Trophoblast cell (in vitro differentiated cells and primary cell): Measurements from ENCODE around the gene UNC79.

Source experiments
- DNase-seq, 2 donors: peaks; one replicate each; pipeline ENCODE4 v3.0.0-alpha.2; 2016
- H2AFZ ChIP-seq: 2 replicates; pipeline ENCODE4 v1.6.1; 2013; ENCODE audit warnings: low read length, moderate library complexity, mild to moderate bottlenecking; ENCODE audit not compliant: insufficient read depth, poor library complexity
- H2AK5ac ChIP-seq: 2 replicates; pipeline ENCODE4 v1.6.1; 2013; ENCODE audit warnings: mild to moderate bottlenecking, low read length
- H2BK120ac ChIP-seq: 2 replicates; pipeline ENCODE4 v1.6.1; 2013; ENCODE audit warnings: low read length, mild to moderate bottlenecking, moderate library complexity; ENCODE audit not compliant: insufficient read depth, poor library complexity
- H2BK12ac ChIP-seq: 2 replicates; pipeline ENCODE4 v1.6.1; 2013; ENCODE audit warnings: mild to moderate bottlenecking, low read length, moderate library complexity
- H2BK5ac ChIP-seq: 2 replicates; pipeline ENCODE4 v1.6.1; 2013; ENCODE audit warnings: low read length, low read depth, moderate library complexity, mild to moderate bottlenecking; ENCODE audit not compliant: poor library complexity
- H3K14ac ChIP-seq: 2 replicates; pipeline ENCODE4 v1.6.1; 2013; ENCODE audit warnings: mild to moderate bottlenecking, low read length
- H3K18ac ChIP-seq: 2 replicates; pipeline ENCODE4 v1.6.1; 2013; ENCODE audit warnings: mild to moderate bottlenecking, low read length
- H3K23ac ChIP-seq: 2 replicates; pipeline ENCODE4 v1.6.1; 2013; ENCODE audit warnings: low read length
- H3K27ac ChIP-seq: 2 replicates; pipeline ENCODE4 v1.5.1; 2013; ENCODE audit warnings: low read depth, mild to moderate bottlenecking, inconsistent platforms, low read length, moderate library complexity
- H3K27me3 ChIP-seq: 2 replicates; pipeline ENCODE4 v1.6.1; 2013; ENCODE audit warnings: inconsistent platforms, mild to moderate bottlenecking, low read length, moderate library complexity; ENCODE audit not compliant: insufficient read depth
- H3K36me3 ChIP-seq, 2 experiments: 1 replicate in 1 of 2; 2 replicates in 1 of 2; pipeline ENCODE4 v1.6.1; 2013; ENCODE audit warnings: low read length in 2 of 2, mild to moderate bottlenecking in 2 of 2, moderate library complexity in 1 of 2; ENCODE audit not compliant: insufficient read depth in 2 of 2, control insufficient read depth in 1 of 2
- H3K4ac ChIP-seq: 2 replicates; pipeline ENCODE4 v1.6.1; 2013; ENCODE audit warnings: low read depth, mild to moderate bottlenecking, low read length, moderate library complexity
- H3K4me1 ChIP-seq, 2 experiments: 1 replicate in 1 of 2; 2 replicates in 1 of 2; pipeline ENCODE4 v1.6.1; 2013; ENCODE audit warnings: low read length in 2 of 2, mild to moderate bottlenecking in 2 of 2, moderate library complexity in 1 of 2; ENCODE audit not compliant: insufficient read depth in 2 of 2, control insufficient read depth in 1 of 2
- H3K4me2 ChIP-seq: 2 replicates; pipeline ENCODE4 v1.6.1; 2013; ENCODE audit warnings: inconsistent platforms, mild to moderate bottlenecking, low read length, moderate library complexity
- H3K4me3 ChIP-seq: 2 replicates; pipeline ENCODE4 v1.5.1; 2013; ENCODE audit warnings: mild to moderate bottlenecking, low read depth, low read length, inconsistent platforms
- H3K79me1 ChIP-seq: one replicate; pipeline ENCODE4 v1.6.1; 2013; ENCODE audit warnings: low read length
- H3K79me2 ChIP-seq: 2 replicates; pipeline ENCODE4 v1.6.1; 2013; ENCODE audit warnings: low read length, mild to moderate bottlenecking; ENCODE audit not compliant: control insufficient read depth, insufficient read depth, poor library complexity
- H3K9ac ChIP-seq: 2 replicates; pipeline ENCODE4 v1.6.1; 2013; ENCODE audit warnings: mild to moderate bottlenecking, low read length
- H3K9me3 ChIP-seq: 2 replicates; pipeline ENCODE4 v1.6.1; 2013; ENCODE audit warnings: low read depth, mild to moderate bottlenecking, control low read depth, inconsistent platforms, low read length; ENCODE audit not compliant: insufficient read depth
- H4K12ac ChIP-seq: 2 replicates; pipeline ENCODE4 v1.6.1; 2013; ENCODE audit warnings: low read depth, mild to moderate bottlenecking, low read length, moderate library complexity
- H4K8ac ChIP-seq: 2 replicates; pipeline ENCODE4 v1.6.1; 2013; ENCODE audit warnings: low read depth, mild to moderate bottlenecking, low read length, moderate library complexity
- H4K91ac ChIP-seq: one replicate; pipeline ENCODE4 v1.6.1; 2013; ENCODE audit warnings: low read depth, mild to moderate bottlenecking, low read length, moderate library complexity
- WGBS: extraction: QIAGEN DNeasy Blood & Tissue Kit; methylation state at CpG from one replicate; pipeline ENCODE4 v1.1.7; 2013; ENCODE audit warnings: missing lambda C conversion rate; ENCODE audit not compliant: insufficient read length, insufficient coverage; ENCODE audit errors: extremely low coverage; 5-methylcytosine and 5-hydroxymethylcytosine counted together

Gene UNC79

DNA sequence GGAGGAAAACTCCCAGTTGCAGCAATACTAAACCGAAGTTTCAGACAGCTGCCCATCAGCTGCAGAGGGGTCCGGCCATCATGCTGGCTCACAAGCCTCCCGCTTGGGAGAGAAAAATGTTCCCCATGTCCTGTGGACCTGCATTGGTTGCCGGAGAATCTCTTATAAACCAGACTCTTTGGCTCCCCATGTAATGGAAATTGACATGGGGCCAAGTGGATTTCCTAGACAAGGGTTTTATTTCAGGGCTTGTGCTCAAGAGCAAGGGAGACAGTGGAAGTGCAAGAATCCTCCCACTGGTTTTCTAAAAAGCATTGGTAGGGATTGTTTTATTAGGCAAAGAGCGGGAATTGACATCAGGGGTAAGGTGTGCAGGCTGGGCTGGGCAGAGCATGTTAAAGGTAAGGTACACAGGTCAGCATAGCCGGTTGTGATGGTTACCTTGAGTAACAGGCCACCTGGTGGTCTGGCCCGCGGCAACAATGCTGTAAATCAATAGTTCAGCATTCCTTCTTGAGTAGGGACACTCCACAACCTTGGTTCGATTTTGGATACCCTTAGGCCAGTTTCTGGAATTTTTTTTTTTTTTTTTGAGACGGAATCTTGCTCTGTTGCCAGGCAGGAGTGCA is 135.4 kb downstream of the UNC79 start:
- no peak overlapping the region for H3K4ac ChIP-seq
- H4K91ac ChIP-seq = no peak overlapping the region
- no peak overlapping the region for H4K12ac ChIP-seq
- H3K4me2 ChIP-seq = no peak overlapping the region
- H3K23ac ChIP-seq = no peak overlapping the region
- no peak overlapping the region for H2AFZ ChIP-seq
- peaks cover 2% of the 10 kb centered on the region for H3K79me1 ChIP-seq
- H3K9me3 ChIP-seq = no peaks in the 10 kb centered on the region
- no peak overlapping the region for H3K18ac ChIP-seq
- H2AK5ac ChIP-seq = no peak overlapping the region
- H3K4me1 ChIP-seq = peaks cover 5 to 16% of the 10 kb centered on the region in 2 experiments
- H3K9ac ChIP-seq = no peak overlapping the region
- DNase-seq = no peak
- no peaks in the 10 kb centered on the region for H3K79me2 ChIP-seq
- H2BK120ac ChIP-seq = no peak overlapping the region
- H3K27me3 ChIP-seq = no peaks in the 10 kb centered on the region
- WGBS = no CpG with 5 or more reads among the region's 10 CpGs
- H2BK5ac ChIP-seq = no peak overlapping the region
- no peak overlapping the region for H3K14ac ChIP-seq
- no peak overlapping the region for H3K27ac ChIP-seq
- no peak overlapping the region for H4K8ac ChIP-seq
- H3K36me3 ChIP-seq = no peaks in the 10 kb centered on the region
- no peak overlapping the region for H3K4me3 ChIP-seq
- peak overlapping the region; percentile 66 for H2BK12ac ChIP-seq

DNA sequence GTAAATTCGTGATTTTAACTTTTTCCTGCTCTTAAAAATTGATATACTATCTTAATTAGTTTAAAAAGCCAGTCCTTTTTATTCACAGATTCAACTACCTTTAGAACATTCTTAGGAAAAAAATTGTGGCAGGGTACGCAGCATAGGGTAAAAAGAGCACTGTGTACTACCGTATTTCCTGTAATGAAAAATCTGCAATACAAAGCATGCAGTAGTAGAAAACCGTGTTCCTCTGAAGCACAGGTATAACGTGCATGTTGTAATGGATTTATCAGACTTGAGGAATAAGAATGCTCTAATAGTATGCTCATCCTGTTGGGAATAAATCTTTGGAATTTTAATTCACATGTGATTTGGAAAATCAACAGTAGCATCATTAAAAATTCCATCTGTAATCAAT is 140.5 kb downstream of the UNC79 start:
- H3K9me3 ChIP-seq = no peaks in the 10 kb centered on the region
- H4K8ac ChIP-seq = no peak overlapping the region
- no peak overlapping the region for H2AK5ac ChIP-seq
- H3K14ac ChIP-seq = no peak overlapping the region
- H2BK120ac ChIP-seq = no peak overlapping the region
- no peak overlapping the region for H3K4ac ChIP-seq
- H3K4me3 ChIP-seq = no peak overlapping the region
- H3K4me1 ChIP-seq = peaks cover 0 to 1% of the 10 kb centered on the region in 2 experiments
- H3K79me2 ChIP-seq = no peaks in the 10 kb centered on the region
- no peak for DNase-seq
- no CpG with 5 or more reads among the region's 5 CpGs for WGBS
- H3K27ac ChIP-seq = no peak overlapping the region
- no peak overlapping the region for H3K18ac ChIP-seq
- no peak overlapping the region for H4K91ac ChIP-seq
- H3K36me3 ChIP-seq = no peaks in the 10 kb centered on the region
- no peak overlapping the region for H3K9ac ChIP-seq
- no peak overlapping the region for H2BK12ac ChIP-seq
- H3K23ac ChIP-seq = no peak overlapping the region
- H3K4me2 ChIP-seq = no peak overlapping the region
- no peaks in the 10 kb centered on the region for H3K27me3 ChIP-seq
- H2BK5ac ChIP-seq = no peak overlapping the region
- no peak overlapping the region for H2AFZ ChIP-seq
- no peak overlapping the region for H4K12ac ChIP-seq
- H3K79me1 ChIP-seq = no peaks in the 10 kb centered on the region

- H3K9me3 ChIP-seq = no peaks in the 10 kb centered on the region
- no peak overlapping the region for H4K91ac ChIP-seq
- no peaks in the 10 kb centered on the region for H3K79me1 ChIP-seq
- H3K27ac ChIP-seq = no peak overlapping the region
- H3K4me1 ChIP-seq = no peaks in the 10 kb centered on the region
- no peak overlapping the region for H3K9ac ChIP-seq
- H4K12ac ChIP-seq = no peak overlapping the region
- no peak overlapping the region for H4K8ac ChIP-seq
- H2AFZ ChIP-seq = no peak overlapping the region
- no peak overlapping the region for H3K14ac ChIP-seq
- no peak overlapping the region for H3K4me3 ChIP-seq
- no peak overlapping the region for H2BK120ac ChIP-seq
- no peak overlapping the region for H2AK5ac ChIP-seq
- no peak overlapping the region for H2BK5ac ChIP-seq
- WGBS = no CpG with 5 or more reads among the region's 3 CpGs
- H3K18ac ChIP-seq = no peak overlapping the region
- no peak overlapping the region for H3K4ac ChIP-seq
- no peak overlapping the region for H2BK12ac ChIP-seq
- H3K23ac ChIP-seq = no peak overlapping the region
- no peak overlapping the region for H3K4me2 ChIP-seq
- H3K79me2 ChIP-seq = no peaks in the 10 kb centered on the region
- no peaks in the 10 kb centered on the region for H3K27me3 ChIP-seq
- peaks cover 0 to 2% of the 10 kb centered on the region in 2 experiments for H3K36me3 ChIP-seq
- no peak for DNase-seq
These were observed 148.4 kb downstream of the UNC79 start for GRCh38 chr14:93579178-93579577.

DNA sequence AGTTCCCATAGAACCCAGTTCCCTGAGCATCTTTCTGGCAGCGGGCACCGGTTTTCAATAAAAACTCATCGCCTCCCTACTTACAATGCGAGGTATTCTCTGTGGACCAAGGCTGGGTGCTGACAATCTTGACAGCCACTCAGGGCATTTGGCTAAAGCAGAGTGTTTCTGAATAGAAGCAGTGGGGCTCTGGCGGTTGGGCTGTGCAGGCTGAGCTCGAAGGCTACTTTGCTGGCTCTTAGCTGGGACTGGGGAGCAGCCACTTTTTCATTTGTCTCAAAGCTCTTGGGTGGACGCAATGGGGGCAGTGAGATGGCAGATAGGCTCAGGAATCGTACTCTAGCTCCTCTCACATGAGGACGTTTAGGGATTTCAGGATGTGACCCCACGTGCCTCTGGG is 151.8 kb downstream of the UNC79 start:
- Histone ChIP-seq H2BK5ac (no peak overlapping the region), H3K18ac (no peak overlapping the region), H2AFZ (no peak overlapping the region), H2AK5ac (no peak overlapping the region), H4K12ac (no peak overlapping the region), H3K23ac (no peak overlapping the region), H3K4ac (no peak overlapping the region), H3K14ac (no peak overlapping the region), H3K27ac (no peak overlapping the region), H2BK120ac (no peak overlapping the region), H3K4me3 (no peak overlapping the region), H4K91ac (no peak overlapping the region), H4K8ac (no peak overlapping the region), H3K4me2 (no peak overlapping the region), H3K4me1 (no peaks in the 10 kb centered on the region), H3K9me3 (no peaks in the 10 kb centered on the region), H3K27me3 (no peaks in the 10 kb centered on the region), H3K79me1 (no peaks in the 10 kb centered on the region), H3K79me2 (no peaks in the 10 kb centered on the region), H3K36me3 (peaks cover 0 to 2% of the 10 kb centered on the region in 2 experiments), H3K9ac (no peak overlapping the region), H2BK12ac (no peak overlapping the region)
- DNase-seq = no peak
- no CpG with 5 or more reads among the region's 10 CpGs for WGBS
